IPS-20b (cell line): ENCODE results near the gene GRIK5.

Source experiments
- H3K27ac ChIP-seq: one replicate; pipeline ENCODE4 v1.5.1; 2013; ENCODE audit warnings: low read length
- H3K27me3 ChIP-seq: 2 replicates; pipeline ENCODE4 v1.6.1; 2013; ENCODE audit warnings: mild to moderate bottlenecking, low read length, inconsistent platforms; ENCODE audit not compliant: insufficient read depth
- H3K36me3 ChIP-seq: 2 replicates; pipeline ENCODE4 v1.6.1; 2013; ENCODE audit warnings: low read depth, mild to moderate bottlenecking, inconsistent platforms, low read length, moderate library complexity; ENCODE audit not compliant: insufficient read depth
- H3K4me1 ChIP-seq: 2 replicates; pipeline ENCODE4 v1.6.1; 2013; ENCODE audit warnings: mild to moderate bottlenecking, control low read depth, inconsistent platforms, low read length, moderate library complexity; ENCODE audit not compliant: insufficient read depth
- H3K4me3 ChIP-seq: 2 replicates; pipeline ENCODE4 v1.5.1; 2013; ENCODE audit warnings: mild to moderate bottlenecking, low read length, inconsistent platforms
- H3K9ac ChIP-seq: 2 replicates; pipeline ENCODE4 v1.6.1; 2013; ENCODE audit warnings: low read depth, mild to moderate bottlenecking, inconsistent platforms, low read length, moderate library complexity
- H3K9me3 ChIP-seq: 2 replicates; pipeline ENCODE4 v1.6.1; 2013; ENCODE audit warnings: mild to moderate bottlenecking, low read depth, low read length, inconsistent platforms; ENCODE audit not compliant: insufficient read depth

The GRIK5 gene

GRCh38 chr19:42093926-42094325 is 23.9 kb upstream of the GRIK5 start:
- H3K4me3 ChIP-seq: no peak overlapping the region
- no peaks in the 10 kb centered on the region for H3K36me3 ChIP-seq
- H3K9me3 ChIP-seq: no peaks in the 10 kb centered on the region
- H3K27ac ChIP-seq: no peak overlapping the region
- H3K27me3 ChIP-seq: peaks cover 4% of the 10 kb centered on the region; the same call in 1 of the 2 replicates
- no peak overlapping the region for H3K9ac ChIP-seq
- H3K4me1 ChIP-seq: peaks cover 5% of the 10 kb centered on the region; the same call in 1 of the 2 replicates

DNA sequence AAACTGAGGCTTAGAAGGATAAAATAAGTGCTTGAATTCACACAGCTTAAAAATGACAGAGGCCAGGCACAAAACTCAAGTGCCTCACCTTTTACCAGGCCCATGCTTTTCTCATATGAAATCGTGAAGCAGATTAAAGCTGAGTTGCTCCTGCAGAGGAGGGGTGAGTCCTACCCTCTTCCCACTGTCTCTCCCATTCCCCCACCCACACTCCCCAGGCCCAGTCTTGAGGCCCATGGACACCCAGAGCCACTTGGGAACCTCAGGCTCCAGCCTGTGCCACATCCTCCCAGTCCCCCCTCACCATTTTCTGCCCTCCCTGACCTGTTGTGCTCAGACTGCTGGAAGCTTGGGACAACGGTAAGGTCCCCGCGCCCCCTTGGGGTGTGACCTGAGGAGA is 23.5 kb upstream of the GRIK5 start:
- Histone ChIP-seq H3K4me1 (peaks cover 10% of the 10 kb centered on the region), H3K9me3 (no peaks in the 10 kb centered on the region), H3K9ac (no peak overlapping the region), H3K27ac (no peak overlapping the region), H3K27me3 (peaks cover 4% of the 10 kb centered on the region; the same call in 1 of the 2 replicates), H3K36me3 (no peaks in the 10 kb centered on the region), H3K4me3 (no peak overlapping the region)

GRCh38 chr19:42092350-42092749 is 22.3 kb upstream of the GRIK5 start:
- Histone ChIP-seq H3K4me1 (peaks cover 10% of the 10 kb centered on the region), H3K27ac (no peak overlapping the region), H3K9ac (no peak overlapping the region), H3K4me3 (no peak overlapping the region), H3K9me3 (no peaks in the 10 kb centered on the region), H3K27me3 (peaks cover 4% of the 10 kb centered on the region; the same call in 1 of the 2 replicates), H3K36me3 (no peaks in the 10 kb centered on the region)

DNA sequence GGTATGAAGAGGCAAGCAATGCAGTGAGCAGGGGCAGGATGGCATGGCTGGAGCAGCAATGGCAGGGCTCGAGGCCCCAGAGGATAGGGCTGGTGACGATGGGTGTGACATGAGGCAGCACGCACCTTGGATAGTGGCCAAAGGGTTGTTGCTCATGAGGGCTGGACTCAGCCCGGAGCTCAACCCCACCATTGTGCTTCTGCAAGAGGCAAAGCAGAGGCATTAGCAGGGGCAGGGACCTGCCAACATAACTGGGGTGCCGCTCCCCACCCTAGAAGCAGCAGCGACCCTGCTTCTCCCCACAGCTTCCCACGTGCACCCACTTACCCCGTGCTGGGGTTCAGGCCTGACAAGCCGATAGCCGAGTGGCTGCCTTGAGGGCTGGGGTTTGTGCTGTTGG is 21.7 kb upstream of the GRIK5 start:
- no peak overlapping the region for H3K27ac ChIP-seq
- no peaks in the 10 kb centered on the region for H3K9me3 ChIP-seq
- H3K4me3 ChIP-seq: no peak overlapping the region

GRCh38 chr19:42091300-42091699 is 21.3 kb upstream of the GRIK5 start:
- no peak overlapping the region for H3K27ac ChIP-seq
- peaks cover 4% of the 10 kb centered on the region; the same call in 1 of the 2 replicates for H3K27me3 ChIP-seq
- peaks cover 10% of the 10 kb centered on the region for H3K4me1 ChIP-seq
- H3K9ac ChIP-seq: no peak overlapping the region
- H3K9me3 ChIP-seq: no peaks in the 10 kb centered on the region
- H3K36me3 ChIP-seq: no peaks in the 10 kb centered on the region
- no peak overlapping the region for H3K4me3 ChIP-seq

More for the DNA sequence above, 21.7 kb upstream of the GRIK5 start:
- no peaks in the 10 kb centered on the region for H3K36me3 ChIP-seq
- no peak overlapping the region for H3K9ac ChIP-seq
- peaks cover 10% of the 10 kb centered on the region for H3K4me1 ChIP-seq
- H3K27me3 ChIP-seq: peaks cover 4% of the 10 kb centered on the region; the same call in 1 of the 2 replicates

GRCh38 chr19:42090672-42091071 is 20.7 kb upstream of the GRIK5 start:
- Histone ChIP-seq H3K9me3 (no peaks in the 10 kb centered on the region), H3K9ac (no peak overlapping the region), H3K4me1 (peaks cover 10% of the 10 kb centered on the region), H3K27ac (no peak overlapping the region), H3K27me3 (peaks cover 4% of the 10 kb centered on the region; the same call in 1 of the 2 replicates), H3K4me3 (no peak overlapping the region), H3K36me3 (no peaks in the 10 kb centered on the region)

GRCh38 chr19:42089772-42090171 is 19.8 kb upstream of the GRIK5 start:
- H3K36me3 ChIP-seq: no peaks in the 10 kb centered on the region
- H3K27ac ChIP-seq: no peak overlapping the region
- H3K9me3 ChIP-seq: no peaks in the 10 kb centered on the region
- no peak overlapping the region for H3K4me3 ChIP-seq
- H3K4me1 ChIP-seq: peaks cover 8% of the 10 kb centered on the region
- peaks cover 1% of the 10 kb centered on the region; the same call in 1 of the 2 replicates for H3K27me3 ChIP-seq
- H3K9ac ChIP-seq: no peak overlapping the region

- Histone ChIP-seq H3K4me1 (peaks cover 8% of the 10 kb centered on the region), H3K36me3 (no peaks in the 10 kb centered on the region), H3K9ac (peak overlapping the region; percentile 29; the same call in 1 of the 2 replicates), H3K27ac (no peak overlapping the region), H3K27me3 (no peaks in the 10 kb centered on the region), H3K9me3 (no peaks in the 10 kb centered on the region), H3K4me3 (no peak overlapping the region)
Observed at GRCh38 chr19:42089191-42089750, 19.3 kb upstream of the GRIK5 start.

DNA sequence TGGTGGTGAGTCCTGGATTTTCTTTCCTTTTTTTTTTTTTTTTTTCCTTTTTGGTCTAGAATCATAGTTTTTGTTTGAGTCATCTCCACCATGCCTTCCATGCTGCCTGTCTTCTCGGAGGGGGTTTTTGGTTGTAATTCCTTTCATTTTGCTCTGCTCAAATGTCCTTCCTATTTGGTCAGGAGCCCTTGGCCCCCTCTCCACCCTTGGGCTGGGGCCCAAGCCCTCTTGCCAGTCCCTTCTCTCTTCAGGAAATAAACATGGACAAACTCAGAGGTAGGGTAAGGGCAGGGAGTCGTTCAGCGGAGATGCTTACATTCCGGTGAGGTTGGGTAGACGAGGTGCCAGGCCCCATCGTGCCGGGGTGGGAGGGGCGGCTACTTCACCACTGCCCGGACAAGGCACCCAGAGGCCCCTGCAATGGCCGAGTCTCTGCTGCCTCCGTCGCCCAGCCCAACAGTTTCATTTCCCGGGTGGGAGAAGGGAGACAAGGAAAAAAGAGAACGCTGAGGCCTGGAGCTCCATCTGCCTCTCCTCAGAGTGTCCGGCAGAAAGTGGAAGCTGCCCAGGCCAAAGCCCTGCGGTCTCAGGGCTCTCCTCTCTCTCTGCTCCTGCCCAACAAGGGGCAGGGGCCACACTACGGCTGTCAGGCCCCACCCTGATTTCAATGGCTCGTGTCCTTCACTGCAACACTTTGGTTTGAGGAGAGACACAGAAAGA is 18.6 kb upstream of the GRIK5 start:
- peaks cover 8% of the 10 kb centered on the region for H3K4me1 ChIP-seq
- H3K9me3 ChIP-seq: no peaks in the 10 kb centered on the region
- no peak overlapping the region for H3K4me3 ChIP-seq
- peak overlapping the region; percentile 29; the same call in 1 of the 2 replicates for H3K9ac ChIP-seq
- no peaks in the 10 kb centered on the region for H3K36me3 ChIP-seq
- no peaks in the 10 kb centered on the region for H3K27me3 ChIP-seq
- no peak overlapping the region for H3K27ac ChIP-seq

DNA sequence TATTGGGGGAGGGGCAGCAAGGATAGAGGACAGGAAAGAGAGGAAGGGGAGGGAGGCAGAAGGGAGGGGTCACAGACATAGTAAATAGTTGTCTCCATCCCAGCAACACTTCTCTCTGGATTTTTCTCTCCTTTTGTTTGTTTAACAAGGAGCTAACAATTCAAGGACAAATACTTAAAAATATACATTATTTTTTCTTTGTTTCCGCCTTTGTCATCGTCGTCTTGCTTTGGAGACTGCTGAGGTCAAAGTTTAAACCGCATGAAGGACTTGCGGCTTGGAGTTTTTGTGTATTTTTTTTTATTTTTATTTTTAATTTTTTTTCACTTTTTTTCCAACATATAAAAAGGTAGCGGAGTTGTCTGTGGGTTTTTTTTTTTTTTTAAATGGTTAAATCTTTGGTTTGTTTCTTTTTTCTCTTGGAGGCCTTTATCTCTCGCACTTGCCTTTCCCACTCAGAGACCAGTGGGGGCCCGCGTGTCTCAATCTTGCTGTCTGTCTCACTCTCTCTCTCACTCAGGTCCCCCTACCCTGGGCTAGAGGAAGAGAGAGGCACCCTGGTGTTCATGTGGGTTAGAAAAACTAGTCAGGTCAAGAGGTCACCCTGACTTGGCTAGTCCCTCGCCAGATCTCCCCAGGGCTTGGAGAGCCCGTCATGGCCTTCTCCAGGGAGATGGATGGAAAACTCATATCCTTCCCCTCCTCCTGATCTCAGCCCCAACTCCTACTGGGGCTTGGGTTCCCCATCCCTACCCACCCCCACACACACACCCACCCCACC is 17.0 kb upstream of the GRIK5 start:
- Histone ChIP-seq H3K4me3 (no peak overlapping the region), H3K4me1 (peaks cover 8% of the 10 kb centered on the region), H3K36me3 (peaks cover 3% of the 10 kb centered on the region), H3K9ac (no peak overlapping the region), H3K9me3 (no peaks in the 10 kb centered on the region), H3K27ac (no peak overlapping the region), H3K27me3 (no peaks in the 10 kb centered on the region)

DNA sequence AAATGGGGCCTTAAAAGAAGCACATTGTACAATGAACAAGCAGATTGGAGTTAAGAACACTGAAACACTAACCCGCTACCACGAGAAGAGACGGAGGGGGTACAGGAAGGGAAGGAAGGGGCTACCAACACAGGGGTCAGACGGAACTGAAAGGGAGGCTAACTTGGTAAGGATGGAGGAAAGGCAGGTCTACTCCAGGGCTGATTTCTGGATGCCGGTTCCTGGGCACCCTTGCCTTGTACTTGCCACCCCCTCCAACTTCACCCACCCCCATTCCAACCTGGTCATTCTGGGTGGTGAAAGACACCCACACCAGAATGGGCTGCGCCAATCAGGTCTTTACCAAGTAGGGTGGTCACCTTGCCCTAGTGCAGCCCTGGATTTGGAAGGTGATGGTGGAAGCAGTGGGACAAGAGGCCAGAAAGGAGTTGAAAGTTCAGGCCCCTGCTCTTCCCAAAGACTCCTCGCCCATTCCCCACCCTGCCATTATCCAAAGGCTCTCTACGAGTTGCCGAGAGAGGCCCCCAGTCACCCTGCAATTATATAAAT is 16.3 kb upstream of the GRIK5 start:
- peaks cover 10% of the 10 kb centered on the region for H3K36me3 ChIP-seq
- H3K9me3 ChIP-seq: no peaks in the 10 kb centered on the region
- peaks cover 8% of the 10 kb centered on the region for H3K4me1 ChIP-seq
- no peak overlapping the region for H3K9ac ChIP-seq
- no peaks in the 10 kb centered on the region for H3K27me3 ChIP-seq
- no peak overlapping the region for H3K4me3 ChIP-seq
- H3K27ac ChIP-seq: no peak overlapping the region
